Measurements from ENCODE around the gene DCUN1D4.

DCUN1D4 gene

DNA sequence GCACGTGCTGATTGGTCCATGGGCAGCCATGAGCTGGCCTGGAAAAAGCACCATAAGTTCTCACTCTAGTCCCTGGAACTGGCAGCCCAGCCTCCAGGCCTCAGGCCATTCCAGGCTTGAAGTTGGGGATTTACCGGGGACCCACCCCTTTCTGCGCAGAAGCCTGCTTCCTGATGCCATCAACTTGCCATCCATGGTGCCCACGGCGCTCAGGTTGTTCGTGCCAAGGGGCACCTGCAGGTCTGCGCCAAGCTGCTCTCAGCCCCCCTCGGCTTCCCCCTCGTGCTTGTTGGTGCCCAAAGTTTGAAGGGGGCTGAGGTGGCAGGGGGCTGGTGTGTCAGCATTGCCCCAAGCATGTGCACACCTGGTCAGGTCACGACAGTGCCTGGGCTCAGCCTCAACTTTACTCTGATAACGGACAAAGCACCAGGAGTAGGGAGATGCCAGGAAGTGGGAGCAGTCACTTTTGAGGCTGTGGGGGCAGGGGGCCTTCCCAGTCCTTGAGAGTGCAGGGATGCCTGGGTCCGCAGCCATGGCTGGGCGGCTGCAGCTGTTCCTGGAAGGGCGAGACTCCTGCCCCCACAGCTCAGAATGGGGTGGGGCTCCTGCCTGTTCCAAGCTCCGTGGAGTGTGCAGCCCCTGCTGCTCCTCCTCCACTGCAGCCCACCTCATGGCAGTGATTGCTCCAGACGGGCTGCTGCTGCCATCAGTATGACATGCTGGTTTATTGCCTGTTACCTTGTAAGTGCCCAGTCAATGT, 24.9 kb downstream of the DCUN1D4 start:
- no peaks in the 10 kb centered on the region for H4K20me1 ChIP-seq (ENCODE audit: control insufficient read depth, insufficient read depth, low read depth, low read length)
- no peaks in the 10 kb centered on the region for H3K4me1 ChIP-seq (ENCODE audit: control insufficient read depth, low read length)
- TF ChIP-seq, protein P1, sequence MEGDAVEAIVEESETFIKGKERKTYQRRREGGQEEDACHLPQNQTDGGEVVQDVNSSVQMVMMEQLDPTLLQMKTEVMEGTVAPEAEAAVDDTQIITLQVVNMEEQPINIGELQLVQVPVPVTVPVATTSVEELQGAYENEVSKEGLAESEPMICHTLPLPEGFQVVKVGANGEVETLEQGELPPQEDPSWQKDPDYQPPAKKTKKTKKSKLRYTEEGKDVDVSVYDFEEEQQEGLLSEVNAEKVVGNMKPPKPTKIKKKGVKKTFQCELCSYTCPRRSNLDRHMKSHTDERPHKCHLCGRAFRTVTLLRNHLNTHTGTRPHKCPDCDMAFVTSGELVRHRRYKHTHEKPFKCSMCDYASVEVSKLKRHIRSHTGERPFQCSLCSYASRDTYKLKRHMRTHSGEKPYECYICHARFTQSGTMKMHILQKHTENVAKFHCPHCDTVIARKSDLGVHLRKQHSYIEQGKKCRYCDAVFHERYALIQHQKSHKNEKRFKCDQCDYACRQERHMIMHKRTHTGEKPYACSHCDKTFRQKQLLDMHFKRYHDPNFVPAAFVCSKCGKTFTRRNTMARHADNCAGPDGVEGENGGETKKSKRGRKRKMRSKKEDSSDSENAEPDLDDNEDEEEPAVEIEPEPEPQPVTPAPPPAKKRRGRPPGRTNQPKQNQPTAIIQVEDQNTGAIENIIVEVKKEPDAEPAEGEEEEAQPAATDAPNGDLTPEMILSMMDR (IDR thresholded peaks at IDR 0.05; ENCODE audit: low read depth, low read length, poor library complexity, severe bottlenecking) = no peak
- no peak for TF ChIP-seq EZH2phosphoT487 (IDR thresholded peaks at IDR 0.05; ENCODE audit: borderline replicate concordance, low read length)
- no peaks in the 10 kb centered on the region for H3K79me2 ChIP-seq (ENCODE audit: control insufficient read depth, low read length)
- H3K27ac ChIP-seq (ENCODE audit: low read depth, low read length) = no peak overlapping the region
- peaks cover 4% of the 10 kb centered on the region; the same call in 1 of the 2 replicates for H3F3A ChIP-seq (ENCODE audit: control insufficient read depth, insufficient read depth)
- H3K9me2 ChIP-seq (replicated peaks; ENCODE audit: control insufficient read depth, low read length) = no peaks in the 10 kb centered on the region
- no peak overlapping the region for H3K4me2 ChIP-seq (ENCODE audit: low read length)
- no peaks in the 10 kb centered on the region for H3K9me3 ChIP-seq (ENCODE audit: control insufficient read depth, insufficient read depth, low read length)
- no peak overlapping the region for H3K4me3 ChIP-seq (ENCODE audit: low read length)
- H3K27me3 ChIP-seq (ENCODE audit: control insufficient read depth, low read length) = no peaks in the 10 kb centered on the region
- H3K36me3 ChIP-seq (ENCODE audit: control insufficient read depth, low read length) = peaks cover 57% of the 10 kb centered on the region

DNA sequence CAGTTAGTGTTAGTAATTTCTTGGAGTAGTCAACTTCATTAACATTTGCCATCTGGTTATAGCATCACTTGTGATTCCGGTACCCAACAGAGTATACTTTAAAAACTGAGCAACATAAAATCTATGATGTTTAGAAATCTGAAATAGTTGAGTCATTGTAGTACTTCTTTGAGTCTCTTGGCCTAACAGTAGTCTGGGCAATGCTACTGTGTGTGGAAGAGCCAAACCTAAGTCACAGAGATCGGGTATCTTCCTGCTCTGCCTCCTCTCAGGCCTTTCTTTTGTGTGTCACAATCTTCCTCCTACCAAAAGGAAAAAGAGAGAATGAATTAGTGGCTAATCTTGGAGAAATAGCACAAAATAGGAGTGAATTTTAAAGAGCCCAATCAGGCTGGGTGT, 25.5 kb downstream of the DCUN1D4 start:
- Histone ChIP-seq H3K4me3 (ENCODE audit: low read length) (no peak overlapping the region), H3K4me2 (ENCODE audit: low read length) (no peak overlapping the region), H3K27ac (ENCODE audit: low read depth, low read length) (no peak overlapping the region), H3K79me2 (ENCODE audit: control insufficient read depth, low read length) (no peaks in the 10 kb centered on the region), H3F3A (ENCODE audit: control insufficient read depth, insufficient read depth) (peaks cover 4% of the 10 kb centered on the region; the same call in 1 of the 2 replicates), H3K4me1 (ENCODE audit: control insufficient read depth, low read length) (no peaks in the 10 kb centered on the region), H4K20me1 (ENCODE audit: control insufficient read depth, insufficient read depth, low read depth, low read length) (no peaks in the 10 kb centered on the region), H3K9me2 (replicated peaks; ENCODE audit: control insufficient read depth, low read length) (no peaks in the 10 kb centered on the region), H3K36me3 (ENCODE audit: control insufficient read depth, low read length) (peaks cover 62% of the 10 kb centered on the region), H3K9me3 (ENCODE audit: control insufficient read depth, insufficient read depth, low read length) (no peaks in the 10 kb centered on the region), H3K27me3 (ENCODE audit: control insufficient read depth, low read length) (no peaks in the 10 kb centered on the region)
- TF ChIP-seq EZH2phosphoT487 (IDR thresholded peaks at IDR 0.05; ENCODE audit: borderline replicate concordance, low read length) = no peak
- TF ChIP-seq, protein P1 (IDR thresholded peaks at IDR 0.05; ENCODE audit: low read depth, low read length, poor library complexity, severe bottlenecking) = no peak

GRCh38 chr4:51870441-51871188, 27.7 kb downstream of the DCUN1D4 start:
- TF ChIP-seq, protein P1 (IDR thresholded peaks at IDR 0.05; ENCODE audit: low read depth, low read length, poor library complexity, severe bottlenecking) = no peak
- no peak for TF ChIP-seq EZH2phosphoT487 (IDR thresholded peaks at IDR 0.05; ENCODE audit: borderline replicate concordance, low read length)
- Histone ChIP-seq H3K4me3 (ENCODE audit: low read length) (no peak overlapping the region), H3K79me2 (ENCODE audit: control insufficient read depth, low read length) (no peaks in the 10 kb centered on the region), H3K9me2 (replicated peaks; ENCODE audit: control insufficient read depth, low read length) (no peaks in the 10 kb centered on the region), H3K9me3 (ENCODE audit: control insufficient read depth, insufficient read depth, low read length) (no peaks in the 10 kb centered on the region), H3K27ac (ENCODE audit: low read depth, low read length) (no peak overlapping the region), H4K20me1 (ENCODE audit: control insufficient read depth, insufficient read depth, low read depth, low read length) (no peaks in the 10 kb centered on the region), H3K4me1 (ENCODE audit: control insufficient read depth, low read length) (no peaks in the 10 kb centered on the region), H3K36me3 (ENCODE audit: control insufficient read depth, low read length) (peaks cover 64% of the 10 kb centered on the region), H3K27me3 (ENCODE audit: control insufficient read depth, low read length) (no peaks in the 10 kb centered on the region), H3K4me2 (ENCODE audit: low read length) (no peak overlapping the region), H3F3A (ENCODE audit: control insufficient read depth, insufficient read depth) (peaks cover 4% of the 10 kb centered on the region; the same call in 1 of the 2 replicates)
